ENCODE data around the gene TENM3. TPM values are rescaled to one million over a fixed set of nuclear protein-coding genes. Genes with fewer than 3 reads are reported as not detected.

The TENM3 gene
- total RNA-seq, 2 experiments from 2014 or later, result not detected

DNA sequence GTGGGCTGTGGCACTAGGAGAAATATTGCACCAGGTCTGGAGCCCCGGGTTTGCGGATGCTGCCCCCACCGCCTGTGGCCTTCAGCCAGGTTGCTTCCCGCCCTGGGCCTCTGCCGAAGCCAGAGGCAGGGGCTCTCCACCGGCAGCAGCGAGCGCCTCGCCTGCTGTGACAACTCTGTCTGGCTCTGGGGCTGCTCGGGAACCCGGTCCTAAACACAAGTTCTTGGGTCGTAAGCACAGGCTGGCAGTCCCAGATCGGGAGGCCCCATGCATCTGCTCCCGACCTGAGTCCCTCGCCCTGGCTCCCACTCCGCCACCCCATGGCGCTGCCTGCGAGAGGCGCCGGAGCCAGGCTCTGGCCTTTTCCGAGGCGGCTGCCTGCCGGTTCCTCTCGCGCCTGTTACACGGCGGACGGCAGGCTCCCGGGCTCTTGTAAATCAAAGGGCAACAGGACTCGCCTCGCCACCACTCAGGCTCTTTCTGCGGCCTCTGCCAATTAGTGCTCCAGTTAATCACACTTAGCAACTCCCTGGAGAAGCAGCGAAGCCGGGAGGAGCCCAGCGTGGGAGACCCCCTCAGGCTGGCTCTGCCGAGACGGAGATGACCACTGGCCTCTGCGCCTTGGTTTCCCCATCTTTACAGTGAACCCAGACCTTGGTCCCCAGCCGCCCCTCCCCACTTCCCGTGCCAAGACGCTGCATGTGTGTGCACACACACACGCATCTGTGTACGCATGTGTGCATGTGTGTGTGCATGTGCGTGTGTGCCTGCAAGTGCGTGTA, 564.8 kb downstream of the TENM3 start:
- Histone ChIP-seq H2AFZ (ENCODE audit: low read length) (no peak overlapping the region), H3K27ac (ENCODE audit: low read depth, low read length, poor library complexity, severe bottlenecking) (no peak overlapping the region), H3K4me3 (ENCODE audit: low read depth, low read length, poor library complexity, severe bottlenecking) (no peak overlapping the region), H3K79me2 (ENCODE audit: insufficient read depth, low read depth, low read length) (no peaks in the 10 kb centered on the region), H3K9me2 (ENCODE audit: insufficient read depth, low read length) (no peaks in the 10 kb centered on the region), H3K9me3 (ENCODE audit: low read length) (no peaks in the 10 kb centered on the region), H3K36me3 (ENCODE audit: insufficient read depth, low read length) (no peaks in the 10 kb centered on the region), H3K4me1 (ENCODE audit: insufficient read depth, low read length, poor library complexity, severe bottlenecking) (no peaks in the 10 kb centered on the region), H4K20me1 (ENCODE audit: insufficient read depth, low read length) (no peaks in the 10 kb centered on the region), H3K4me2 (ENCODE audit: low read length) (no peak overlapping the region)
- TF ChIP-seq, protein P1, sequence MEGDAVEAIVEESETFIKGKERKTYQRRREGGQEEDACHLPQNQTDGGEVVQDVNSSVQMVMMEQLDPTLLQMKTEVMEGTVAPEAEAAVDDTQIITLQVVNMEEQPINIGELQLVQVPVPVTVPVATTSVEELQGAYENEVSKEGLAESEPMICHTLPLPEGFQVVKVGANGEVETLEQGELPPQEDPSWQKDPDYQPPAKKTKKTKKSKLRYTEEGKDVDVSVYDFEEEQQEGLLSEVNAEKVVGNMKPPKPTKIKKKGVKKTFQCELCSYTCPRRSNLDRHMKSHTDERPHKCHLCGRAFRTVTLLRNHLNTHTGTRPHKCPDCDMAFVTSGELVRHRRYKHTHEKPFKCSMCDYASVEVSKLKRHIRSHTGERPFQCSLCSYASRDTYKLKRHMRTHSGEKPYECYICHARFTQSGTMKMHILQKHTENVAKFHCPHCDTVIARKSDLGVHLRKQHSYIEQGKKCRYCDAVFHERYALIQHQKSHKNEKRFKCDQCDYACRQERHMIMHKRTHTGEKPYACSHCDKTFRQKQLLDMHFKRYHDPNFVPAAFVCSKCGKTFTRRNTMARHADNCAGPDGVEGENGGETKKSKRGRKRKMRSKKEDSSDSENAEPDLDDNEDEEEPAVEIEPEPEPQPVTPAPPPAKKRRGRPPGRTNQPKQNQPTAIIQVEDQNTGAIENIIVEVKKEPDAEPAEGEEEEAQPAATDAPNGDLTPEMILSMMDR (conservative IDR thresholded peaks at IDR 0.05; ENCODE audit: low read length), result no peak
- TF ChIP-seq EZH2phosphoT487 (IDR thresholded peaks at IDR 0.05; ENCODE audit: borderline replicate concordance, low read depth, low read length), result no peak
- ChIA-PET CTCF (ENCODE audit: unreplicated experiment) (no interaction called here), POLR2A (no interaction called here)
- intact Hi-C loops (cut with micrococcal nuclease; ENCODE audit: unreplicated experiment), result loop anchor here (5.0 kb wide), 1 partner anchor 331 kb away; no protein-coding TSS in a partner anchor
- no peak for DNase-seq (ENCODE audit: low spot score)
- no TSS peak for BruUV-seq (replicated peaks)

DNA sequence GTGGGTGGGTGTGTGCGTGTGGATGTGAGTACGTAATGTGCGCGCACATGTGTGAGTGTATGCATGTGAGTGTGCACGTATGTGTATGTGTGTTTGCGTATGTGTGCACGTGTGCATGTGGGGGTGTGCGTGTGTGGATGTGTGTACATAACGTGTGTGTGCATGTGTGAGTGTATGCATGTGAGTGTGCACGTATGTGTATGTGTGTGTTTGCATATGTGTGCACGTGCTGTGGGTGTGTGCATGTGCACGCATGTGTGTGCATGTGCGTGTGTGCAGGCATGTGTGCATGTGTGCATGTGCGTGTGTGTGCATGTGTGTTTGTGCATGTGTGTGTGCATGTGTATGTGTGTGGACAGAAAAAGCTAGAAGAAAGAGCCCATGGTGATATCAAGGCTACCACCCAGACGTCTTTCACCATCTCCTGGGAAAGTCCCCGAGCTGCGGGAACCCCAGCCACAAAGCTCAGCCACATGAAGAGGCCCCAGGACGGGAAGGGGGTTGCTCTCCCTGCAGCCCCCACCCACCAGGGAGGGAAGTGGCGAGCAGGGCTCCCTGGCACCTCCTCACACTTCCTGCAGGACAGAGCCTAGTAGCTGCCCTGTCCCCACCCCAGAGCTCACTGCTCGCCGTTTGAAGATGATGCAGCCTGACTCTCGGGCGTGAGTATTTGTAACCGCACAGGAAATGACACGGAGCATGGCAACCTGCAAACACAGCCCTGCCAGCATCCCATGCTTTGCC, 565.6 kb downstream of the TENM3 start:
- Histone ChIP-seq H3K9me2 (ENCODE audit: insufficient read depth, low read length) (no peaks in the 10 kb centered on the region), H3K79me2 (ENCODE audit: insufficient read depth, low read depth, low read length) (no peaks in the 10 kb centered on the region), H3K4me2 (ENCODE audit: low read length) (no peak overlapping the region), H3K27ac (ENCODE audit: low read depth, low read length, poor library complexity, severe bottlenecking) (no peak overlapping the region), H3K36me3 (ENCODE audit: insufficient read depth, low read length) (no peaks in the 10 kb centered on the region), H3K9me3 (ENCODE audit: low read length) (no peaks in the 10 kb centered on the region), H3K4me3 (ENCODE audit: low read depth, low read length, poor library complexity, severe bottlenecking) (no peak overlapping the region), H3K4me1 (ENCODE audit: insufficient read depth, low read length, poor library complexity, severe bottlenecking) (no peaks in the 10 kb centered on the region), H4K20me1 (ENCODE audit: insufficient read depth, low read length) (no peaks in the 10 kb centered on the region), H2AFZ (ENCODE audit: low read length) (no peak overlapping the region)
- ChIA-PET POLR2A (no interaction called here), CTCF (ENCODE audit: unreplicated experiment) (no interaction called here)
- no TSS peak for BruUV-seq (replicated peaks)
- intact Hi-C loops (cut with micrococcal nuclease; ENCODE audit: unreplicated experiment), result loop anchor here (1.0 to 5.0 kb wide), 2 partner anchors 116 to 332 kb away; no protein-coding TSS in a partner anchor
- no peak for DNase-seq (ENCODE audit: low spot score)
- TF ChIP-seq EZH2phosphoT487 (IDR thresholded peaks at IDR 0.05; ENCODE audit: borderline replicate concordance, low read depth, low read length), result no peak
- TF ChIP-seq, protein P1 (conservative IDR thresholded peaks at IDR 0.05; ENCODE audit: low read length), result no peak

All from OCI-LY7 (cell line).